Loucy (cell line): ENCODE results near the gene SCN5A.

Experiments
- H2AFZ ChIP-seq: fragments of 200-600 bp; sonication (generic); 2 replicates; pipeline ENCODE4 v1.6.0; 2016; ENCODE audit warnings: antibody characterized with exemption, mild to moderate bottlenecking, low read length, moderate library complexity
- H3F3A ChIP-seq: fragments of 200-600 bp; 2 replicates; pipeline ENCODE4 v1.6.0; 2016; ENCODE audit warnings: antibody characterized with exemption, low read depth, mild to moderate bottlenecking
- H3K27me3 ChIP-seq: fragments of 200-600 bp; sonication (generic); 2 replicates; pipeline ENCODE4 v1.6.1; 2014; ENCODE audit warnings: low read length, mild to moderate bottlenecking; ENCODE audit not compliant: insufficient read depth, poor library complexity, severe bottlenecking
- H3K36me3 ChIP-seq: fragments of 200-600 bp; sonication (generic); 2 replicates; pipeline ENCODE4 v1.6.1; 2016; ENCODE audit warnings: low read length; ENCODE audit not compliant: insufficient read depth
- H3K4me1 ChIP-seq: fragments of 200-600 bp; sonication (generic); 2 replicates; pipeline ENCODE4 v1.5.1; 2014; ENCODE audit warnings: low read length, mild to moderate bottlenecking; ENCODE audit not compliant: insufficient read depth, poor library complexity, severe bottlenecking
- H3K4me2 ChIP-seq: fragments of 200-600 bp; sonication (generic); 2 replicates; pipeline ENCODE4 v1.6.0; 2014; ENCODE audit warnings: antibody characterized with exemption, low read length, low read depth, mild to moderate bottlenecking; ENCODE audit not compliant: poor library complexity, severe bottlenecking
- H3K4me3 ChIP-seq: fragments of 200-600 bp; sonication (generic); 2 replicates; pipeline ENCODE4 v1.5.1; 2014; ENCODE audit warnings: low read length, mild to moderate bottlenecking, mixed read lengths; ENCODE audit not compliant: poor library complexity, severe bottlenecking
- H3K79me2 ChIP-seq: fragments of 200-600 bp; sonication (generic); 2 replicates; pipeline ENCODE4 v1.6.1; 2014; ENCODE audit warnings: low read length; ENCODE audit not compliant: insufficient read depth
- H3K9ac ChIP-seq: fragments of 200-600 bp; sonication (generic); 2 replicates; pipeline ENCODE4 v1.6.0; 2014; ENCODE audit warnings: mild to moderate bottlenecking, low read depth, low read length, moderate library complexity; ENCODE audit not compliant: poor library complexity, severe bottlenecking
- H3K9me2 ChIP-seq: fragments of 200-600 bp; sonication (generic); replicated peaks from 2 replicates; pipeline ENCODE4 v1.6.1; 2016; ENCODE audit warnings: low read depth, low read length, mixed read lengths
- H3K9me3 ChIP-seq: fragments of 200-600 bp; sonication (generic); 2 replicates; pipeline ENCODE4 v1.6.1; 2014; ENCODE audit warnings: mild to moderate bottlenecking, antibody characterized with exemption, low read length, low read depth; ENCODE audit not compliant: insufficient read depth
- H4K20me1 ChIP-seq: fragments of 200-600 bp; sonication (generic); 2 replicates; pipeline ENCODE4 v1.6.0; 2014; ENCODE audit warnings: antibody characterized with exemption, low read length, mild to moderate bottlenecking; ENCODE audit not compliant: insufficient read depth, poor library complexity, severe bottlenecking
- CTCF ChIP-seq: fragments of 200-600 bp; sonication (generic); conservative IDR thresholded peaks from 2 replicates; pipeline ENCODE4 v1.5.1; 2014; ENCODE audit warnings: mild to moderate bottlenecking, antibody characterized with exemption, low read length
- EZH2phosphoT487 ChIP-seq: fragments of 200-600 bp; IDR thresholded peaks from 2 replicates; pipeline ENCODE4 v1.6.1; 2018; ENCODE audit warnings: antibody characterized with exemption, mild to moderate bottlenecking, moderate library complexity, borderline replicate concordance

Gene SCN5A

GRCh38 chr3:38604246-38604645, 45.2 kb downstream of the SCN5A start:
- no peaks in the 10 kb centered on the region for H3F3A ChIP-seq
- no peaks in the 10 kb centered on the region for H3K9me2 ChIP-seq
- H2AFZ ChIP-seq, result no peak overlapping the region
- H4K20me1 ChIP-seq, result no peaks in the 10 kb centered on the region
- no peak overlapping the region for H3K4me3 ChIP-seq
- no peaks in the 10 kb centered on the region for H3K4me1 ChIP-seq
- H3K9me3 ChIP-seq, result no peaks in the 10 kb centered on the region
- no peak overlapping the region for H3K4me2 ChIP-seq
- H3K9ac ChIP-seq, result no peak overlapping the region
- no peaks in the 10 kb centered on the region for H3K79me2 ChIP-seq
- H3K27me3 ChIP-seq, result no peaks in the 10 kb centered on the region
- no peaks in the 10 kb centered on the region for H3K36me3 ChIP-seq
- TF ChIP-seq CTCF (no peak), EZH2phosphoT487 (no peak)

DNA sequence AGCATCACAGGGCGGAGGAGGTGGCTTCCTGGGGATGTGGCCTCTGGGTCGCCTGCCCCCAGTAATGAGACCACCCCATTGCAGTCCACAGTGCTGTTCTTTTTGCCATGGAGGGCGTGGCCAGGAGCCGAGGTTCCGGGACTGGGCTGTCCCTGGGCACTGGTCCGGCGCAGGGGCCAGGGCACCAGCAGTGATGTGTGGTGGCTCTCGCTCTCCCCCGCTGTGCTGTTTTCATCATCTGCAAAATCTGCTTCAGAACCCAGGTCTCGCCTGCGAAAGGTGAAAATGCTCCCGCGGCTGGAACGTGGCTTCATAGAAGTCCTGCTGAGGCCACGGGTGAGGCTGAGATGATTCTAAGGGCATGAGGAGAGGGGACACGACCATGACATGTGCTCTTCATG, 45.8 kb downstream of the SCN5A start:
- Histone ChIP-seq H3K79me2 (no peaks in the 10 kb centered on the region), H3K4me1 (no peaks in the 10 kb centered on the region), H3K9me2 (no peaks in the 10 kb centered on the region), H3K9ac (no peak overlapping the region), H3K4me2 (no peak overlapping the region), H2AFZ (no peak overlapping the region), H3K9me3 (no peaks in the 10 kb centered on the region), H3K4me3 (no peak overlapping the region), H4K20me1 (no peaks in the 10 kb centered on the region), H3K27me3 (no peaks in the 10 kb centered on the region), H3F3A (no peaks in the 10 kb centered on the region), H3K36me3 (no peaks in the 10 kb centered on the region)
- TF ChIP-seq EZH2phosphoT487, result no peak
- no peak for TF ChIP-seq CTCF

GRCh38 chr3:38602576-38603250, 46.8 kb downstream of the SCN5A start:
- no peaks in the 10 kb centered on the region for H3F3A ChIP-seq
- H3K9me2 ChIP-seq, result no peaks in the 10 kb centered on the region
- no peak overlapping the region for H3K4me3 ChIP-seq
- no peaks in the 10 kb centered on the region for H3K4me1 ChIP-seq
- no peaks in the 10 kb centered on the region for H3K27me3 ChIP-seq
- no peak overlapping the region for H2AFZ ChIP-seq
- H4K20me1 ChIP-seq, result no peaks in the 10 kb centered on the region
- no peak overlapping the region for H3K4me2 ChIP-seq
- no peak overlapping the region for H3K9ac ChIP-seq
- no peaks in the 10 kb centered on the region for H3K36me3 ChIP-seq
- H3K79me2 ChIP-seq, result no peaks in the 10 kb centered on the region
- TF ChIP-seq EZH2phosphoT487 (no peak), CTCF (no peak)
- no peaks in the 10 kb centered on the region for H3K9me3 ChIP-seq
